ENCODE results near the gene TTC32. TPM values are rescaled to one million over a fixed set of nuclear protein-coding genes. Genes with fewer than 3 reads are reported as not detected.
"Not testable (repeated sequence)": the region's sequence is repeated elsewhere in the genome, so short reads cannot be mapped to it uniquely, and the experiment has no call there.

TTC32 gene
- total RNA-seq, 2 donors from 2014 or later: 3.7 to 6.6 TPM

DNA sequence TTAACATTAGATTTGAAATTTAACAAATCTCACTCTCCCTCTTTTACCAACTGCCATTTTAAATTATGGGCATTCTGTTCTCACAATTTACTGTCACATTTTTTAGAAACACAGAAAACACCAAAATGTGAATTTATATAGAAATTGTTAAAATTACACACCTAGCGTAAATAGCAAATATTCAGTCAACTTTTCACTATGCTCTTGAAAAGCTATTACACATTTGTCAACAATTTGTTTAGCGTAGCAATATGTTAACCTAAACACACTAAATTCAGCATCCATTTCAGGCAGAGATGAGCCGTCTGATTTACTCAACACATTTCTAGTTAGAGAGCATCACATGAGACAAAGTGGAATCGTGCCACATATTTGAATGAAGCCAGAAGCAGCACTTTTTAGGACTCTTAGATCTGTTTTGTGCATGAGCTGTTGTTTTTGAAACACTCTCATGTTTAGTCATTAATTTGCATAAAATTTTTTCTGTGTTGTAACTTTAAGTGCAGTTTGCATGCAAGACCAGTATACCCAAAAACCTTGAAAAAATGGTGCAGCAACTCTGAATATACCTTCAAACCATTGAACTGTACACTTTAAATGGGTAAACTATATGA, 8.2 kb downstream of the TTC32 start:
- no peaks in the 10 kb centered on the region for H3K9me3 ChIP-seq
- H3K4me1 ChIP-seq: peaks cover 0 to 35% of the 10 kb centered on the region in 2 donors
- H3K27me3 ChIP-seq: no peaks in the 10 kb centered on the region
- DNase-seq (ENCODE audit: low spot score): no peak
- no peaks in the 10 kb centered on the region for H3K36me3 ChIP-seq
- TF ChIP-seq, protein P1, sequence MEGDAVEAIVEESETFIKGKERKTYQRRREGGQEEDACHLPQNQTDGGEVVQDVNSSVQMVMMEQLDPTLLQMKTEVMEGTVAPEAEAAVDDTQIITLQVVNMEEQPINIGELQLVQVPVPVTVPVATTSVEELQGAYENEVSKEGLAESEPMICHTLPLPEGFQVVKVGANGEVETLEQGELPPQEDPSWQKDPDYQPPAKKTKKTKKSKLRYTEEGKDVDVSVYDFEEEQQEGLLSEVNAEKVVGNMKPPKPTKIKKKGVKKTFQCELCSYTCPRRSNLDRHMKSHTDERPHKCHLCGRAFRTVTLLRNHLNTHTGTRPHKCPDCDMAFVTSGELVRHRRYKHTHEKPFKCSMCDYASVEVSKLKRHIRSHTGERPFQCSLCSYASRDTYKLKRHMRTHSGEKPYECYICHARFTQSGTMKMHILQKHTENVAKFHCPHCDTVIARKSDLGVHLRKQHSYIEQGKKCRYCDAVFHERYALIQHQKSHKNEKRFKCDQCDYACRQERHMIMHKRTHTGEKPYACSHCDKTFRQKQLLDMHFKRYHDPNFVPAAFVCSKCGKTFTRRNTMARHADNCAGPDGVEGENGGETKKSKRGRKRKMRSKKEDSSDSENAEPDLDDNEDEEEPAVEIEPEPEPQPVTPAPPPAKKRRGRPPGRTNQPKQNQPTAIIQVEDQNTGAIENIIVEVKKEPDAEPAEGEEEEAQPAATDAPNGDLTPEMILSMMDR (IDR thresholded peaks at IDR 0.05): no peak
- H3K27ac ChIP-seq: no peak overlapping the region
- no peak overlapping the region for H3K4me3 ChIP-seq

DNA sequence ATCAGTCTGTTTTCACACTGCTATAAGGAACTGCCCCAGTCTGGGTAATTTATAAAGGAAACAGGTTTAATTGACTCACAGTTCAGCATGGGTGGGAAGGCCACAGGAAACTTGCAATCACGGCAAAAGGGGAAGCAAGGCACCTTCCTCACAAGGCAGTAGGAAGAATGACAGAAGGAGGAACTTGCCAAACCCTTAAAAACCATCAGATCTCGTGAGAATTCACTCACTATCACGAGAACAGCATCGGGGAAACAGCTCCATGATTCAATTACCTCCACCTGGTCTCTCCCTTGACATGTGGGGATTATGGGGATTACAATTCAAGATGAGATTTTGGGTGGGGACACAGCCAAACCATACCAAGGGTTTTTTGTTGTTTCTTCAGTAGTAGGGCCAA, 9.8 kb downstream of the TTC32 start:
- H3K9me3 ChIP-seq; H3K4me3 ChIP-seq; DNase-seq (ENCODE audit: low spot score); H3K27ac ChIP-seq; H3K36me3 ChIP-seq; H3K27me3 ChIP-seq: not testable (repeated sequence)
- H3K4me1 ChIP-seq: peaks cover 0 to 19% of the 10 kb centered on the region in 2 donors

DNA sequence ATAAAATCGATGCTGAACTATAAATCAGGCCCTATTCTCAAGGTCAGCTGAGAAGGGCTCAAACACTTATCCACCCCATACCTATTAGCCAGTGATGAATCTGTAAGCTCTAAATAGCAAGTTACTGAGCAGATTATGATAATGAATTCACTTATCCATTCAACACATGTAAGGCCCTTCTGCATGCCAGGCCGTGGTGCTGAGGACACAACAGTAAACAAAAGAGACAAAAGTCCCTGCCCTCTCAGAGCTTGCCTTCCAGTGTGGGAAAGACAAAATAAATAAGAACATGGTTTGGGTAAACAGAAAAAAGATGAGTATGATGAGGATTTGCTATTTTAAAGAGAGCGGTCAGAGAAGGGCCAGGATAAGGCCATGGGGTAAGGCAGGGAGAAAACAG, 11.7 kb downstream of the TTC32 start:
- Histone ChIP-seq H3K9me3 (no peaks in the 10 kb centered on the region), H3K27ac (no peak overlapping the region), H3K27me3 (no peaks in the 10 kb centered on the region), H3K36me3 (no peaks in the 10 kb centered on the region), H3K4me3 (no peak overlapping the region), H3K4me1 (peaks cover 0 to 4% of the 10 kb centered on the region in 2 donors)
- no peak for DNase-seq (ENCODE audit: low spot score)
- TF ChIP-seq, protein P1 (IDR thresholded peaks at IDR 0.05): no peak

DNA sequence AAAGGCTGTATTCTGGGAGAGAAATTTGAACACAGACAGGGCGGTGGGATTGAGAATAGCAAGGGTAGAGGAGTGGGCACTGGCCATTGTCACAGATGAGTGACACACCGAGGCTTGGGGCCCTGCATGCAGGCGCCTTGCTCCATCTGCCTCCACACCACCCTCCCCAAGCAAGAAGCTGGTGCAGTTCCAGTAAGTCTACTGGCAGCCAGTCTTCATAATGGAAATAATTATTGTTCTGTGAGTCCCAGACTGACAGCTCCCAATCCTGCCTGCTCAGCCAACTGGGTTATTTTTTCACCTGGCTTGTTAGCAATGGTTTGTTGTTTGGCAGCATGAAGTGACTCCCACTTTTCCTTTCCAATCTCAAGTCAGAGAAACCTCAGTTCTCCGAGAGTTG, 13.0 kb downstream of the TTC32 start:
- Histone ChIP-seq H3K4me3 (no peak overlapping the region), H3K27ac (no peak overlapping the region), H3K27me3 (no peaks in the 10 kb centered on the region), H3K9me3 (no peaks in the 10 kb centered on the region), H3K36me3 (no peaks in the 10 kb centered on the region), H3K4me1 (peaks cover 0 to 3% of the 10 kb centered on the region in 2 donors)
- no peak for DNase-seq (ENCODE audit: low spot score)
- TF ChIP-seq, protein P1 (IDR thresholded peaks at IDR 0.05): no peak

DNA sequence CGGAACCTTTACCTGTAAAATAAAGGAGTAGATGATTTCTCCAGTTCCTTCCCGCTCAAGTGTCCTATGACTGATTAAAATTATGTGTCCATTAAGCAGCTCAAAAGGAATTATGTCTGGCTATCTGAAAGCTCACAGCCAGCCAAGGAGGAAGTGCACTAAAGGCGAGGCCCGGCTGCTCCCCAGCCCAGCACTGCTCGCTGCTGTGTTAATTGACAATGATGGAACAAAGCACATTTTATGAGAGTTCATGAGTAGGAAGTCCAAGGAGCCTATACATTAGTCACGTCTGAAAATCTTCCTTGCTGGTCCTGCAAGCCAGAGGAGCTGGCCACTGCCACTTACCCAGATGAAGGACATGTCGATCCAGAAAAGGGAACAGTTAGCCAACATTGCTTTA, 14.3 kb downstream of the TTC32 start:
- Histone ChIP-seq H3K27ac (no peak overlapping the region), H3K27me3 (no peaks in the 10 kb centered on the region), H3K36me3 (no peaks in the 10 kb centered on the region), H3K9me3 (no peaks in the 10 kb centered on the region), H3K4me1 (no peaks in the 10 kb centered on the region), H3K4me3 (no peak overlapping the region)
- TF ChIP-seq, protein P1 (IDR thresholded peaks at IDR 0.05): no peak
- no peak for DNase-seq (ENCODE audit: low spot score)

DNA sequence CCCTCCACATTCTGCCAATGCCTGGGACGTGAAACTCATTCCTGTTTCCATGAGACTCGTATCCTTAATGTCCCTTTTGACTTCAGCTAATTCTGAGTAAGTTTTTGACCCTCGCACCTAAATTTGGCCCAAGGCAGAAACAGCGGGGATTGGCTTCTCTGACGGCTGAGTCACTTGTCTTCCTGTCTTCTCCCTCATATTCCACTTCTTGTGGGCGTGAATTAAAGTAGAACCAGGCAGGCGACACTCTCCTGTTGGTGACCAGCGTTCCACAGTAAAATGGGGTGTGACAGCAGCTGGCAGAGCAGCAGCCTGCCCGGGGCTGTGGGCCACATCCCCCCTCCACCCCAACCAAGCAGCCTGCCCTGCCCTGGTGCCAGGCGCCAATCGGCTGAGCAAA, 15.5 kb downstream of the TTC32 start:
- peak; percentile 32 for DNase-seq (ENCODE audit: low spot score)
- Histone ChIP-seq H3K36me3 (no peaks in the 10 kb centered on the region), H3K27me3 (no peaks in the 10 kb centered on the region), H3K4me1 (no peaks in the 10 kb centered on the region), H3K27ac (no peak overlapping the region), H3K9me3 (no peaks in the 10 kb centered on the region), H3K4me3 (no peak overlapping the region)
- TF ChIP-seq, protein P1 (IDR thresholded peaks at IDR 0.05): no peak

All from right atrium auricular region (tissue), 2 donors.